Measurements from ENCODE around the gene ATP2A2.

- TF ChIP-seq, protein P1, sequence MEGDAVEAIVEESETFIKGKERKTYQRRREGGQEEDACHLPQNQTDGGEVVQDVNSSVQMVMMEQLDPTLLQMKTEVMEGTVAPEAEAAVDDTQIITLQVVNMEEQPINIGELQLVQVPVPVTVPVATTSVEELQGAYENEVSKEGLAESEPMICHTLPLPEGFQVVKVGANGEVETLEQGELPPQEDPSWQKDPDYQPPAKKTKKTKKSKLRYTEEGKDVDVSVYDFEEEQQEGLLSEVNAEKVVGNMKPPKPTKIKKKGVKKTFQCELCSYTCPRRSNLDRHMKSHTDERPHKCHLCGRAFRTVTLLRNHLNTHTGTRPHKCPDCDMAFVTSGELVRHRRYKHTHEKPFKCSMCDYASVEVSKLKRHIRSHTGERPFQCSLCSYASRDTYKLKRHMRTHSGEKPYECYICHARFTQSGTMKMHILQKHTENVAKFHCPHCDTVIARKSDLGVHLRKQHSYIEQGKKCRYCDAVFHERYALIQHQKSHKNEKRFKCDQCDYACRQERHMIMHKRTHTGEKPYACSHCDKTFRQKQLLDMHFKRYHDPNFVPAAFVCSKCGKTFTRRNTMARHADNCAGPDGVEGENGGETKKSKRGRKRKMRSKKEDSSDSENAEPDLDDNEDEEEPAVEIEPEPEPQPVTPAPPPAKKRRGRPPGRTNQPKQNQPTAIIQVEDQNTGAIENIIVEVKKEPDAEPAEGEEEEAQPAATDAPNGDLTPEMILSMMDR (IDR thresholded peaks at IDR 0.05 in 8 of 11, conservative IDR thresholded peaks at IDR 0.05 in 3 of 11): no peak
- TF ChIP-seq POLR2A (IDR thresholded peaks at IDR 0.05) (no peak), POLR2AphosphoS5 (IDR thresholded peaks at IDR 0.05) (no peak)
Measured at GRCh38 chr12:110287986-110288385, 6.9 kb downstream of the ATP2A2 start.
